Right lung (tissue), 5 donors: Measurements from ENCODE around the gene ZFP62. TPM values are rescaled to one million over a fixed set of nuclear protein-coding genes. Genes with fewer than 3 reads are reported as not detected.
A peak's percentile ranks its signal among the peaks of the same experiment; 100 is the strongest.

Experiments used
- DNase-seq, 2 donors: peaks; one replicate each; pipeline ENCODE4 v3.0.0-alpha.2; 2013
- polyA plus RNA-seq, 5 donors: library from polyadenylated mRNA; unstranded; fragments of 120-200 nt; gene quantifications; one replicate each; pipeline versions ENCODE4 v1.2.1 to v1.2.3, GENCODE V29; 2013; ENCODE audit warnings: inconsistent platforms in 1 of 5, low replicate concordance in 1 of 5; ENCODE audit not compliant: insufficient read length in 5 of 5, insufficient read depth in 1 of 5

The ZFP62 gene
- polyA plus RNA-seq, 5 donors: 44.2 to 68.5 (median 62.9) TPM

DNA sequence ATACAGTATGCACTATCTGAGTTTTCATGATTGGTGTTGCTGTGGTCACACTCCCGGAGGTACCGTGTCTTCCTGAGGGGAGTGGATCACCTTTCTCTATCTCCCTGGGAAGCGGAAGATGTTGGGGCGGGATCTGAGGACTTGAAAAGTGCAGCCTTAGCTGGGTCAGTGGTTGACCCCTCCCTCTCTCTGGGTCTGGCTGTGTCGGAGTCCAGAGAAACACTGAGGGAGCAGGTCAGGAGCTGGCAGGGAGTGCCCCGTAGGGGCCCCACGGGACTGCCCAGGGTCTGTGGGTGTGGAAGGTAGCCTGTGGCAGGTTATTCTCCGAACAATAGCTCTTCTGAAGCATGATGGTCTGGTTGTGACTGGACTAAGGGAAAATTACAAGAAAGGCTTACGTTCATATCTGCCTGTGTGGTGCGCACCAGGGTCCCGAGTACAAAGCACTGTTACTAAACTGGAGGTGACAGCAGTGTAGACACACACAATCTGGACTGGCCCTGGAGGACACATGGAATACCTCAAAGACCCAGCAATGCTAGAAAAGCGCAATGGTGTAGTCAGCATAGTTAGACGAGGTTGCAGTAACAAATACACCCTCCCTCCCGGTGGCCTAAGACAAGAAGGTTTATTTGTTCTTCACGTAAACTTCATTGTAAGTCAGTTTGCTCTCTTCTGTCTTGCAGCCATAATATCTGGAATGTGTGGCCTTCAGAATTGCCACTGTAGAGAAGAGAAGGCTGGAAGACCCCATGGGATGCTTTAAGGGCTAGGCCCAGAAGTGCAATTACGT is 9.4 kb upstream of the ZFP62 start:
- DNase-seq: no peak

DNA sequence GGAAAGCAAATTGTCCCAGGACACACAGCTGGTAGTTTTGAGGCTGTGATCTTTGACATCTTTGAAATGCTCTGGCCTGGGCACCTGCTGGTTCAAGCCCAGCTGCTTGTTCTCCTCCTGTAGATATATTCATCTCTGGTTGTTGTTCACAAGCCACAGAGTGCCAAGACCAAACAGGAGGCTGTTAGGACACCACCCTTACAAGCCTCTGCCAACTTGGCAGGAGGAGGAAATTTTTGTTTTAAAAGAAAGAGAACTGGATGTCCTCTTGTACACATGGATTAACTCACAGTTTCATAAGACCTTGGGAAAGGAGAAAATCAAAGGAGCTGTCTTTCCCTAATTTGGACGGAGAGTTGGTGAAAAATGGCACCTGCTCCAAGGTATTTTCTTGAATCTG is 8.5 kb upstream of the ZFP62 start:
- DNase-seq: no peak

DNA sequence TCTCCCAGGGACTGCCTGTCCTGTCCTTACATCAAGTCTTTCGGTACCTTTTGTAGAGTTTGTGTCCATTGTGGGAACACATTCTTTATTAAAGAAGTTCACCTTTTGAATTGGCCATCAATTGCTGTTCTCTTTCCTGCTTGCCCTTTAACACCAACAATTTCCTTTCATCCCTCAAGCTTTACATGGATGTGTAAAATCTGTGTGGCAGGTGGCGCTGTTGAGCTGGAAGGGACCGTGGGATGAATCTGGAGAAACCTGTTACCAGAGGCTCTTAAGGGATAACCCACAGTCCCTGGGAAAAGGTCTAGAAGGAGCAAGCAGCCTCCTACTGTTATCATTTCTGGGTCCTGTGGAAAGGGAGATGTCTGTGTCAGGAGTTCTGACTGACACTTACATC is 7.9 kb upstream of the ZFP62 start:
- DNase-seq: peak; percentile 38 to 63

DNA sequence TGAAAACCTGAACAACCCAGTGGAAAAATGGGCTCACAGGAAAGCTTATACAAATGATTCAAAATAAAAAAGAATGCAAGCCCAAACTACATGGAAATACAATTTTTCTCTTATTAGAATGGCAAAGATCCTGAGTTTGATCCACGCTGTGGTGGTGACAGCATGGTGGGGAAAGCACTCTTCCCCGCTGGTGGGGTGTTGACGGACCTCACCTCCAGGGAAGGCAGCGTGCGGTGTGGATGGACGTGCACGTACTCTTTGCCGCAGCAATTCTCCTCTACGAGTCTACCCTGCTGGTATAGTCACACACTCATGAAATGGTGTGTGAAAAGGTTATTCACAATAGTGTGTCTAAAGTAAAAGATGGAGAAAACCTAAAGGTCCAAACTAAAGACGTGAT is 5.9 kb upstream of the ZFP62 start:
- DNase-seq: no peak

DNA sequence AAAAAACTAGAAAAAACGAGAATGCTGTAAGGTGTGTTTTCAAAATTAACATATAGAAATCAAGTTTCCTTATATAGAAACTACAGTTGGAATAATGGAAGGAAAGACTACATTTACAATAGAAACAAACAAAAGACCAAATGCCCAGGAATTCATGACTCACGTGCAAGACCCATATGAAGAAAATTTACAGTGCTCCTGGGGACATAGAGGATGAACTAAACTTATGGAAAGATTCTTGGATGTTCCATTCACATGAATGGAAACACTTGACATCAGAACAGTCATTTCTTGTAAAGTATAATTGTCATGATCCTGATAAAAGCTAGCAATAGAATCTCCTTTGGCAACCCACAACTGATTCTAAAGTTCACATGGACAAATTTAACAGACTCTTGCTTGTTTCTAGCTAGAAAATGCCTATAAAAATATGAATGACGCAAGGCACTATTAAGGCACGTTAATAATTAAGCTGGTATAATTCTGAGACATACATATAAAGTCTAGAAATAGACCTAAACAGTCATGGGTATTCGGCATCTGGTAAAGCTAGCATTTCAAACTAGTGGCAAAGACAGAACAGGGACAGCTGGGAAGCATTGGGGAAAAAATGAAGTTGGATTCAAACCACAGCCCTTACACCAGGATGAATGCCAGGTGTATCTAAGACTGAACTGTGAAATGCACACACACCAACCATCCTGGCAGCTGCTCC is 5.1 kb upstream of the ZFP62 start:
- no peak for DNase-seq

DNA sequence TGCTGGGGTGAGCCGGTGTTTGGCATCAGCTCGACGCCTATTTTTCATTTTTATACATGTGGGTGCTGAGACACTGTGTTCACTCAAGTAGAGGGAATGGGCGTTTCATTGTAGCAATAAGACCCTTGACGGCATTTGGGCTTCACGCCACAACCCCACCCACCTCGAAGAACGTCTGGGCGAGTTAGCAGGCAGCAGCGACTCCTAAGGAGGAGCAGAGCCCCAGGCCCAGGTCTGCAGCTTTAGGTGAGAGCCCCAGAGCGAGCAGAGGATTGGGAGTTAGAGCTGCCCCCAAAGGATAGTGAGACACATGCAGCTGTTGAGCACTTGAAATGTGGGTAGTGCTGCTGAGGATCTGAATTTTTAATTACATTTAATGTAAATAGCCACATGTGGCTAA is 1.6 kb upstream of the ZFP62 start:
- DNase-seq: no peak

DNA sequence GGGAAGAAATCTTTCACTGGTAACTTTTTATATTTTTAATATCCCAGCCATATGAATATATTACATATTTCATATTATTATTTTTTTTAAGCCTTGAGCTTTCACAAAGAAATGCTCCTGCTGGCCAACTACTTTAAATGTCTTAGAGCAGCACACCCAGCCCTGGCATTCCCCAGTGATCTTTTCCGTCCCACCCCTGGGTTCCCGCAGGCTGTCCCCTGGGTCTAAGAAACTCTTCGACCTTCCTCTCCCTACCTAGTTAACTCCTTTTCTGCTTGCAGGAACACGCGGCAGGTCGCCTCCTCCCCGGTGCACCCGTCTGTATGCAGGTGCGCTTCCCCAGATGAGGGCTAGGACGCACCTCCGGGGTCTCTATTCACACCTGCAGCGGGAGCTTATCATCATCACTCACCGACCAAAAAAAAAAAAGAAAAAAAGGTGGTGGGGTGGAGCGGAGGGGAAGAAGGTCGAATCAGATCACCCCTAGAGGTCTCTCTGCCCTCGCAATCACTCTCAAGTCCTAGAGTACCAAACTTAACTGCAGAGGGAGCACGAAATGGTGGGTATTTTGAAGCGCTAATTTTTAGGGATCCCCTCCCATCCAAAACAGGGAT is 696 bp downstream of the ZFP62 start:
- peak in 1 of 2 donors; percentile 32 for DNase-seq

DNA sequence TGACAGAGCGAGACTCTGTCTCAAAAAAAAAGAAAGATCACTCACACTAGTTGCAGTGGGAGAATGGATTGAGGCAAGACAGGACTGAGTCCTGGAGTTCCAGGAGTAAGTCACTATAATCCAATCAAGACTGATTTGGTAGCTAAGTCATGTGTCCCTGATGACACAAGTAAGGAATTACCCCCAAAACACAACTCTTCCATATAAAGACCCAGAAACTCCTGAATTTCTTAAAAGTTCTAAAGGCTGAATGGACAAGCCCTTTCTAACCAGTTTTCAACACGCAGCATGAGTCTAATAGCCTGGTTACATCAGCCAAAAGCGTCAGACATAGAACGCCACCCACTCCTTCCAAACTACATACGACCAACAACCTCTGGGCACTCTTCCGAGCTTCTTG is 2.5 kb downstream of the ZFP62 start:
- DNase-seq: no peak

DNA sequence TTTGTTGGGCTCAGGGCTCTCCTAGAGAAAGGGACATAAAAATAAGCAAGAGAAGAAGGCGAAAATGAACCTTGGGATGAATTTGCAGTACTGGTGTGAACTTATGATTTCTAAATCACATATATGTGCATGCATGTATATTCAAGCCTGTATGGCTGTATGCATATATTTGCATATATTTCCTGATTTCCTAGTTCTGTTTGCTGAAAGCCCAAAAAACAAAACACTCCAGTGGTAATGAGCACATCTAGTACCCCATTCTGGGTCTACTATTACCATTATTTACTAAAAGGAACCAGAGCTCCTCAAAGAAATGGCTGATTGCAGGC is 7.3 kb downstream of the ZFP62 start:
- no peak for DNase-seq

DNA sequence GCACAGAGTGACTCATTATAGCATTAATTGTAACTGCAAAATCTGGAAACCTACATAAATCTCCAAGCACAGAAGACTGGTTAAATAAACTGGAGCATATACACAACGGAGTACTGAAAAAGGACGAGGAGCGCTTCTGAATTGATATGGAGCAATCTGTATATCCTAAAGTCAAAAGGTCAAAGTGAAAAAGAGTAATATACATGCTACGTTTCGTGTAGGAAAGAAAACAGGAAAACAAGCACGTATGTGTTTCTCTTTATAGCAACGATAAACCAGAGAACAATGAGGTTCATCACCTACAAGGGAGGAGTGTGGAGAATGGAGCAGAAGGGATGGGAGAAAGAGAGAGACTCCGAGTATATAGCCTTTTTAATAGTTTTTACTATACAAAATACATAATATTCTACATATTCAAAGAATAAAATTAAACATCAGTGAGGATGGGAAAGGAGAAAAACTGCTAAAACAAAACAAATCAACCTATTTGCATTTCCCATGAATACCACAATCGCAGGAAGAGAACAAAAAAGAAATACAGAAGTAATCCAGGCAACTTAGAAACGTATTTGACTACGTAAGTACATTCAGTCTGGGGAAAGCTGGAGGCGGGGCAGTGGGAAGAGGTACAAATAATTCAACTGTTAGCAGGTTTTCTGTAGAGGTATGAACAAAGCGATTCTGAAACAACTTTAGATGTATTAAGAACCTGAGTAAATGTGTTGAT is 7.8 kb downstream of the ZFP62 start:
- DNase-seq: no peak

DNA sequence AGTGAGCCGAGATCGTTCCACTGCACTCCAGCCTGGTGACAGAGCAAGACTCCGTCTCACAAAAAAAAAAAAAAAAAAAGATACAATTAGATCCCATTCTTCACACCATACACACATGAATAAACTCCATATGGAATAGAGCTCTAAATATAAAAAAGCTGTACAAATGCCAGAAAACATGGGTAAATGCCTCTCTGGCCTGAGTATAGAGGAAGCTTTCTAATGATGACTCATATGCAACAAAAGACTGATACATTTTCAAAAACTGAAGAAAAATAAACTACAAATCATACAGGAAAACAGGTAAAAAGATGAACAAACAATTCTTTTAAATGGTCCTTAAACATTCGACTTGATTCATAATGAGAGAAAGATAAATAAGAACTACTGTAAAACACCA is 8.6 kb downstream of the ZFP62 start:
- DNase-seq: no peak

DNA sequence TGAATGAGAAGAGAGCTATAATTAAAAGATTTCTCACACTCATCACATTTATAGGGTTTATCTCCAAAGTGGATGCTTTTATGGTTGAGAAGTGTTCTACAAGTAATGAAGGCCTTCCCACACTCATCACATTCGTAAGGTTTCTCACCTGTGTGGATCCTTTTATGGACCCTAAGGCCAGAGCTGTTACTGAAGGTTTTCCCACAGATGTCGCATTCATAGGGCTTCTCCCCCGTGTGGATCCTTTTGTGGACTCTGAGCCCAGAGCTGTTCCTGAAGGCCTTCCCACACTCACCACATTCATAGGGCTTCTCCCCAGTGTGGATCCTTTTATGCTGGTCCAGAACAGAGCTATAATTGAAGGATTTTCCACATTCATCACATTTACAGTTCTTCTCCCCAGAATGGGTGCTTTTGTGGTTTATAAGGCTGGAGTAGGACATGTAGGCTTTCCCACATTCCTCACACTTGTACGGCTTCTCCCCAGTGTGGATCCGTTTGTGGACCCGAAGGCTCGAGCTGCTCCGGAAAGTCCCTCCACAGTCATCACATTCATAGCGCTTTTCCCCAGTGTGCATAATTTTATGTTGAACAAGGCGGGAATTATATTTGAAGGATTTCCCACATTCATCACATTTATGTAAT is 10.5 kb downstream of the ZFP62 start:
- DNase-seq: no peak

DNA sequence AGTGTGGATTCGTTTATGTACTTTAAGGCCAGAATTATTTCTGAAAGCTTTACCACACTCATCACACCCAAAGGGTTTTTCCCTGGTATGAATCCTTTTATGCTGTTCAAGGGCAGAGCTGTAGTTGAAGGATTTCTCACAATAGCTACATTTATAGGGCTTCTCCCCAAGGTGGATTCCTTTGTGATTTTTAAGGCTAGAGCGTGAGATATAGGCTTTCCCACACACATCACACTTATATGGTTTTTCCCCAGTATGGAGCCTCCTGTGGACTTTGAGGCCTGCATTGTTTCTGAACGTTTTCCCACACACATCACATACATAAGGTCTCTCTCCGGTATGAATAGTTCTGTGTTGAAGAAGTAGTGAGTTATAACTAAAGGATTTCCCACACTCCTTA is 11.2 kb downstream of the ZFP62 start:
- DNase-seq: no peak

DNA sequence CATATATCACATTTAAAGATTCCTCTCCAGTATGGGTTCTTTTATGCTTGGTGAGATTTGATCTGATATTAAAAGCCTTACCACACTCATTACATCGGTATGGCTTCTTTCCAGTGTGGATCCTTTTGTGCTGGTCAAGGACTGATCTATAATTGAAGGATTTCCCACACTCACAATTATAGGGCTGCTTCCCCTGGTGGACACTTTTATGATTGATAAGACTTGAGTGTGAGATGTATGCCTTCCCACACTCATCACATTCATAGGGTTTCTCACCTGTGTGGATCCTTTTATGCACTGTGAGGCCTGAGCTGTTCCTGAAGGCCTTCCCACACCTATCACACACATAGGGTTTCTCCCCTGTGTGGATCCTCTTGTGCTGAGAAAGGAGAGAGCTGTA is 12.2 kb downstream of the ZFP62 start:
- DNase-seq: no peak

DNA sequence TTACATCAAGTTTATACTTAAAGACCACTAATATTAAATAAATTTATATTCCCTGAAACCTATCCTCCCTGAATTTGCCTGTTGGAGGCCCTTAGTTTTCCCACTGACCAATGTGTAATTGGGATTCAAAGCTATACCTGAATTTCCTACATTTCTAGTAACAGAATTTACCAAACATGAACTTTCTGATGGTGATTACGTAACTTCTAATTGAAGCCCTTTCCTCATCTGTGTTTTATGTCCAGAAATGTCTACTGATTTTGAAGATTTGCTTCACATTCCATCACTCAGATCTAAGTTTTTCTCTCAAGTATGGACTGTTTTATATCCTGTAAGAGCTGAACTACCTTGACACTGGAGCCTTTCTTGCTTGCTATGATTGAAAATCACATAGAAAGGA is 12.8 kb downstream of the ZFP62 start:
- DNase-seq: no peak

DNA sequence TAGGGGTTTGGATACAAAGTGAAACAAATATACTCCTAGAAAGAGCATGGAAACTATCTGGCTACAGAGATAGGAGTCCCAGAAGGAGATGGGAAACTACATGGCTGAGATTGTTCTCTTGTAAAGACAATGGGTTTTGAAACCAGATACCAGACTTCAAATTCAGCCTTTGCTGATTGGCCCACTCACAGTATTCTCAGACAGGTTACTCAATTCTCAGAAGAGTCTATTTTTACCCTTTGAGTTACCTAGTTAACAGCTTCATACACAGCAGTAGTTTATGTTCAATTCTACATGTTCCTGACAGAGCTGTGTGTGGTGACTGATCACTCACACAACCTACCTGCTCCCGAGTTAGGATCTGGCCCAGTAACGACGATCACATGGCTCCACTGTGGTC is 14.1 kb downstream of the ZFP62 start:
- DNase-seq: no peak

DNA sequence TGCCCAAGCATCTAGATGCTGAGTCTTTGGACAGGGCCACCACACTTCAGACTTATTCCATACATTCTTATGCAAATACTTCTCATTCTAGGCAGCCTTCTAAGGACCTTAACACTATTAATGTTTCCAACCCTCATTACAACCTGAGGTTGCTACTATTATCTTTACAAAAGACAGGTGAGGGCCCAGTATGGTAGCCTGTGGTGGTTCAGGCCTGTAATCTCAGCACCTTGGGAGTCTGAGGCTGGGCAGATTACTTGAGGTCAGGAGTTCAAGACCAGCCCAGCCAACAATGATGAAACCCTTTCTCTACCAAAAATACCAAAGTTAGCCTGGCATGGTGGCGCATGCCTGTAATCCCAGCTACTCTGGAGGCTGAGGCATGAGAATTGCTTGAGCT is 16.2 kb downstream of the ZFP62 start:
- DNase-seq: no peak

DNA sequence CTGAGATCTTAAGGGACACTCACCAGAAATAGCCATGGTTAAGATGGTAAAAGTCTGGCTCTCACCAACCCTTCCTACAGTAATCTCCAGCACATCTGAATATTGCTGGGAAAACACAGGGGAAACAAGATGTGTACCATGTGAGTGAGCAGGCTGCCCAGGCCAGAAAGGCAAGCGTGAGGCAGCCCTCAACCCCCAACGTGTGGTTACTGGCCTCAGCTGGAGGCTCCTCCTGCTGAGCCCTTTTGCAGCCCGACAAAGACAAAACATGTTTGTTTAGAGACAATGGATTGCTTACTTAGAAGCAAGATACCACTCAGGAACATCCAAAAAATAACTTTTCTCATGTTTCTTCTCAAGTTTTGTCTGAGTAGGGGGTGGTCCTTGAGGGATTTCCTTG is 16.6 kb downstream of the ZFP62 start:
- DNase-seq: no peak

DNA sequence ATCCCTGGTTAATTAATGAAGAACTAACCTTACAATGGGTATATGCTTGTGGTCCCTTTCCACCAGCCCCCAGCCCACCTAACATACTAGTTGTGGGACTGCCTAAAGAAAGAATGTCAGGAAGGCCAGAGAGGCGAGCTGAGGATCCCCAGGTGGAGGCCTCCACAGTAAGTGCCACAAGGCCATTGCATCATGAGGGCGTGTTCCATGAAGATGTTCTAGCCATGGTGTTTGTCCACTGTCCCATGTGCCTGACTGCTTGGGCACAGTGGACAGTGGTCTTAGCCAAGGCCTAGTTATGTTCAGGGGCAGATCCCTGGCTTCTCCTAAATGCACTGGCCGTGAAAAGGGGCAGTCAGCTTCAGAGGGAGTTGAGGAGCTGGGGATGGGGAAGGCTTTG is 21.1 kb downstream of the ZFP62 start:
- no peak for DNase-seq

DNA sequence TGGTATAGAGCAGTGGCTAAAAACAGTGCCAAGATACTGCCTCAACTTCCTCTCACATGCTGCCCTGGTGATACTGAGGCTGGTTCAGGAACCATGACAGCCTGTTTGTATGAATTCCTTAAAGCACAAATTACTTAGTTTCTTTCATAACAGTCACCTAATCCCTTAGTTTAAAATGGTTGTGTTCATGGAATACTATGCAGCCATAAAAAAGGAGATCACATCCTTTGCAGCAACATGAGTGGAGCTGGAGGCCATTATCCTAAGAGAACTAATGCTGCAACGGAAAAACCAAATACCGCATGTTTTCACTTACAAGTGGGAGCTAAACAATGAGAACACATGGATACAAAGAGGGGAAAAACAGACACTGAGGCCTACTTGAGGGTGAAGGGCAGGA is 21.8 kb downstream of the ZFP62 start:
- DNase-seq: no peak

DNA sequence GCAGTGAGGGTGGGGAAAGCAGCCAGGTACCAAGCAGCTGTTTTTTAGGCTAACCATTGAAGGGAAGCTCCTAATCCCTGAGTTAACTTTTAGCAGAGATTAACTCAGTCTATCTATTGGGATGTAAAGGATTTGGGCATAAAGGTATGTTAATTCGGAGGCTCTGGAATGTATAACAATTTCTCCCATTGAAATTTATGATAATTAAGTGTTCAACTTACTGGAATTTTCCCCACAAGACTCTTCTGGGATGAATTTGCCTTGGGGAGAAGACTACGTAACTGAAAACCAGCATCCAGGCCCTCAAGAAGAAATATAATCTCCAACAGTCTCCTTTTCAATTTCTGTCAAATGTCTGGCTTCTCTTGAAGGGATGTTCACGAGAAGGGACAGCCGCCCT is 23.6 kb downstream of the ZFP62 start:
- no peak for DNase-seq

DNA sequence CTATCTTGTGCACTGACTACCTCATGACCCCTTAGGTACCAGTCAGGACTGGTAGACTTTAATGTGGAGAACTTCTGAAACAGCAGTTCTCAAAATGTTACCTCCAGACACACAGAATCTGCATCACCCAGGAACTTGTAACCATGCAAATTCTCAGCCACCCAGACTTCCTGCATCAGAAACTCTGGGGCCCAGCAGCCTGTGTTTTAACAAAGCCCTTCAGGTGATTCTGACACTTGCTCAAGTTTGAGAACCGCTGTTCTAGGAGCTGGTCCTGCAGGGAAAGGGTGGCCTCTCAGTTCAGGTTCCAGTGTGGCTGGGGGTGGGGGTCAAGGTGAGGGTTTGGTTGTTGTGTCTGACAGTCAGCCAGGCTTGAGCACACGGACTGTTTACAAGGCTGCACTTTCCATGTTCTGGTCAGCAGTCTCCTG is 28.4 kb downstream of the ZFP62 start:
- no peak for DNase-seq
